ENCODE results near the gene ZNF771. TPM values are rescaled to one million over a fixed set of nuclear protein-coding genes. Genes with fewer than 3 reads are reported as not detected.

Gene ZNF771
- 12.6 and 16.2 TPM in 2 replicates for total RNA-seq (ENCODE audit: low replicate concordance)

DNA sequence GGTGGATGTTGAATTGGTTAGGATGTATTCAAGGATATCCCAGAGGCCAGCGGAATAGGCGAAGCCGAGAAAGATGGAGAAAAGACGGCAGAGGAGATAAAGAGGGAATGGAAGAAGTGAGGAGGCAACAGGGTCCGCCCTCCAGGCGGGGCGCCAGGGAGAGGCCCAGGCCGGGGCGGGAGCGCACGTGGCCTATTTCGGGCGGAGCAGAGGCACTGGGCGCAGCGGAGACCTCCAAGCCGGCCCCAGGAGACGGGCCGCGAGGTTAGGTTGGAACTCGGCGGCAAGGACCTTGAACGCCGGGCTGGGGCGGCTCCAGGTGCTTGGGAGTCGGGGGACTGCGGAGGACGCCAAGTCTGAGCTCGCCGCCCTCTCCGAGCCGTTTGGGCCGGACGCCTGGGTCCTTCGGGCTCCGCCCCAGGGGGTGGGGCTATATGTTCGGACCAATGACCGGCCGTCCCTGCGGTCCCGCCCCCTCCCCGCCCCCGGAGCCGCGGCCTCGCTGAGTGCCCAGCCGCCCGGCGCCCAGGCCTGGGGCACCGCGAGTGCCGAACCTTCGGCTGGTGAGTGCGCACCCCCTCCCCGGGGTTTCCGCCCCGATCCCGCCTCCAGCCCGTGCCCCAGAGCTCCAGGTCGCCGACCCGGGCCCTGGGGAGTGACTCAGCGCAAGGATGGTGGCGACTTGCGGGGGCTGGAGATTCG lies at the start of gene ZNF771:
Gene ZNF771 (plus strand): TSS at position 505 of the 702 bp plus-strand sequence. CDS start 448 bp downstream, outside the sequence.
- H3K4me3 ChIP-seq (ENCODE audit: low read depth, low read length): peak within 1 kb of the TSS; percentile 77
- DNase-seq (ENCODE audit: low read depth): peak; percentile 85
- no peak for TF ChIP-seq CTCF (IDR thresholded peaks at IDR 0.05; ENCODE audit: insufficient read depth, low read length)

DNA sequence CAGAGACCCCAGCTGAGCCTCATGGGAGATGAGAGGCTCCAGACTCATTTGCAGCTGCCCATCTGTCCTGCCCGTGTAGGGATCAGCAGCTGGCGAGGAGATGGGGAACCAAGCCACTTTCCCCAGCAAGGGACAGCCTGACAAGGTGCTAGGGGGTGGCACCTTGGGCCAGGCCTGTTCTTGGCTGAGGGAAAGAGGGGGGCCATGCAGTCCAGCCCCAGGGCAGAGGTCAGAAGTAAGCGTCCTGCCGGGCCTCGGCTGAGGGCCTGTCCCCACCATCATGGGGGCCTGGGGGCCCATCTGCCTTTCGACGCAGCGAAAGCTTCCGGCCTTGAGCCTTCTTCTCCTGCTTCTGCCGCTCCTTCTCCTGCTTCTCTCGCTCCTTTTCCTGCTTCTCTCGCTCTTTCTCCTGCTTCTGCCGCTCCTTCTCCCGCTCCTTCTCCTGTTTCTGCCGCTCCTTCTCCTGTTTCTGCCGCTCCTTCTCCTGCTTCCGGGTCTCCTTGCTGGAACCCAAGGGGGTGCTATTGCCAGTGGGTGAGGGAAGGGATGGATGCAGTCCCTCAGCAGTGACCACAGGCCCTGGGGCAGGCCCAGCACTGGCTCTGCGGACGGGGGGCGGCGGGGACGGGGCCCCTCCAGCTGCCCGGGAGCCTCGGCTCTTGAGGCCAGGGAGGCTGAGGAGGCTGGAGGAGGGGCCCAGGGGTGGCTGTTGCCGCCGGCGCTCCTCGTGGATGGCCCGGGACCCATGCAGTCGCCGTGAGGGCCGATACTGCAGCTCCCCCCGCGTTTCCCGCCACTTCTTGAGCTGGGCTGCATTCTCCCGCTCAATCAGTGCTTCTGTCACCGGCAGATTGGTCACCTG lies 49.5 kb upstream of the ZNF771 start:
- DNase-seq (ENCODE audit: low read depth): no peak
- TF ChIP-seq CTCF (IDR thresholded peaks at IDR 0.05; ENCODE audit: insufficient read depth, low read length): no peak
- H3K4me3 ChIP-seq (ENCODE audit: low read depth, low read length): no peak overlapping the region

DNA sequence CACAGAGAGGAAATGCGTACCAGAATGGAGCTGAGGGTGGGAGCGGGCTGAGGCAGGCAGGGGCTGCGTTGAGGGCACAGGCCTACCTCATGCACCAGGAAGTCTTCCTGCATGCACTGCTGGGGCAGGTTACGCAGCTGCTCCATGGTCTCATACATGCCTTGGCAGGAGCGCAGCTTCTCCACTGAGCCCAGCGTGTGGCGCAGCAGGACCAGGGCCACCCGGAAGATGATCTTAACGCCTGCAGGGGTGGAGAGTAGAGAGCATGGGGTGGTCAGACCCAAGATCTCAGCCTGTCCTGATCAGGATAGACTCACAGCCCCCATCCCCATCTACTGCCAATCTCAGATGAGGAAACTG lies 48.8 kb upstream of the ZNF771 start:
- no peak overlapping the region for H3K4me3 ChIP-seq (ENCODE audit: low read depth, low read length)
- DNase-seq (ENCODE audit: low read depth): no peak
- no peak for TF ChIP-seq CTCF (IDR thresholded peaks at IDR 0.05; ENCODE audit: insufficient read depth, low read length)

DNA sequence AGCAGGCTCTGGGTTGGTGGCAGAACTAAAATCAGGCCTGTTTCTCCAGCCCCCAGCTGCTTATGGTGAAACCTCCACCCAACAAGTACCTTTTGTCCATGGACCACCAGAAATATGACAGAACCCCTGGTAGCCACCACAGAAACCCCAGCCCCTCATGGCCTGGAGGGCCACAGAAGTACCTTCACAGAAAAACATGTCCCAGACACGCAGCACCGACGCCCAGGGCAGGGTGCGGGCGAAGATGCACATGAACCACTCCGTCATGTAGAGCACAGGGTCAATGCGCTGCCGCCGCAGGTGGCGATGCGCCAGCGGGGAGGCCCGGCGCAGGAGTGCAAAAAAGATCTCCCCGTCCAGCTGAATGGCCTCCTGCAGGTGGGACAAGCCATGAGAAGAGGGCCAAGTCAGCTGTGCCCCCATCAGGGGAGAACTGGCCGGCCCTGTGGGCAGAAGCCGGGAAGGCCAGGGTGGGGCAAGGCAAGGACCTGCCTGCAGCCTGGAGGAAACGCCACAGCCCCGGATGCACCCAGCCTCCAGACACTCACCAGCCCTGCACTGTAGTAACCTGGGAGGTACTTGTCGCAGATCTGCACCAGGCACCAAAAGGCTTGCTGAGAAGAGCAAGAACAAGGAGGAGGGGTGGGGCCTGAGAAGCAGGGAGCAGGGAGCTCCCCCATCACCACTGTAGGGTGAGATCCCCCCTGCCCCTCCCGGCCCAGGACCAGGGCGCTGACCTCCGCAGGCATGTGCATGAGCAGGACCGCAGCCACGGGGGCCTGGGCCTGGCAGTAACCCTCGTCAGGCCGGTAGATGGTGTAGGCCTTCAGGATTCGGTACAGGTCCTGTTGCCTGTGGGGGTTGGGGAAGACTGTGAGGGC lies 48.2 kb upstream of the ZNF771 start:
- DNase-seq (ENCODE audit: low read depth): no peak

GRCh38 chr16:30359871-30360170 lies 47.6 kb upstream of the ZNF771 start:
- DNase-seq (ENCODE audit: low read depth): no peak
- no peak overlapping the region for H3K4me3 ChIP-seq (ENCODE audit: low read depth, low read length)
- no peak for TF ChIP-seq CTCF (IDR thresholded peaks at IDR 0.05; ENCODE audit: insufficient read depth, low read length)

More for the DNA sequence above, 48.2 kb upstream of the ZNF771 start:
- H3K4me3 ChIP-seq (ENCODE audit: low read depth, low read length): no peak overlapping the region
- no peak for TF ChIP-seq CTCF (IDR thresholded peaks at IDR 0.05; ENCODE audit: insufficient read depth, low read length)

DNA sequence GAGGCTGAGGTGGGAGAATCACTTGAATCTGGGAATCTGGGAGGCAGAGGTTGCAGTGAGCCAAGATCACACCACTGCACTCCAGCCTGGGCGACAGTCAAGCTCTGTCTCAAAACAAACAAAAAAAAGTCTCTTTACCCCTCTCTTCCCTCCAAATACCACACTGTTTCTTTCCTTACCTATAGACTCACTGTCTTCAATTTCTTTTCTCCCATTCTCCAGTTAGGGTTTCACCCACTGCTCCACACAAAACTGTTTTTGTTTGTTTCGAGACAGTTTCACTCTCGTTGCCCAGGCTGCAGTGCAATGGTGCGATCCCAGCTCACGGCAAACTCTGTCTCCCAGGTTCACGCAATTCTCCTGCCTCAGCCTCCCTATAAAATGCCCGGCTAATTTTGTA lies 46.2 kb upstream of the ZNF771 start:
- no peak for TF ChIP-seq CTCF (IDR thresholded peaks at IDR 0.05; ENCODE audit: insufficient read depth, low read length)
- DNase-seq (ENCODE audit: low read depth): no peak

More for the DNA sequence above, 46.2 kb upstream of the ZNF771 start:
- H3K4me3 ChIP-seq (ENCODE audit: low read depth, low read length): no peak overlapping the region

Data from fibroblast of the aortic adventitia (primary cell).